Upper lobe of right lung (tissue), 1 donor: ENCODE data around the gene TXNDC5. TPM values are rescaled to one million over a fixed set of nuclear protein-coding genes. Genes with fewer than 3 reads are reported as not detected.

Experiments
- ATAC-seq: fragments of 200-7000 bp; cut with Tn5 transposase; one replicate; pipeline ENCODE4 v1.9.1; 2020; ENCODE audit warnings: mild to moderate bottlenecking, moderate library complexity
- DNase-seq: peaks from one replicate; pipeline ENCODE4 v3.0.0-alpha.2; 2020
- H3K27ac ChIP-seq: fragments of 200-600 bp; one replicate; pipeline ENCODE4 v1.8.0; 2022
- H3K27me3 ChIP-seq: fragments of 200-600 bp; one replicate; pipeline ENCODE4 v1.8.0; 2022; ENCODE audit warnings: mild to moderate bottlenecking
- H3K36me3 ChIP-seq: fragments of 200-600 bp; one replicate; pipeline ENCODE4 v1.8.0; 2022
- H3K4me1 ChIP-seq: fragments of 200-600 bp; one replicate; pipeline ENCODE4 v1.8.0; 2022
- H3K4me3 ChIP-seq: fragments of 200-600 bp; one replicate; pipeline ENCODE4 v1.8.0; 2022; ENCODE audit warnings: mild to moderate bottlenecking
- H3K9me3 ChIP-seq: fragments of 200-600 bp; one replicate; pipeline ENCODE4 v1.8.0; 2022
- intact Hi-C: fragments of 100-400 bp; cut with DNase I; formaldehyde crosslinking; loops from one replicate; pipeline ENCODE4 v1.11.0; 2022
- total RNA-seq: library from RNA; stranded (reverse); fragmentation: NEBNext Ultra II Directional; extraction: Animal tissue kit (Norgen Biotek cat#: 25700); gene quantifications from one replicate; pipeline ENCODE4 v1.2.1, GENCODE V29; 2021
- TF ChIP-seq, protein P1 (sequence below): fragments of 200-600 bp; IDR thresholded peaks from one replicate; pipeline ENCODE4 v1.8.0; 2022; ENCODE audit warnings: antibody characterized with exemption
- donor health status: DM: no; HTN: yes; CAD: no; lungs with severe emphysema.

TXNDC5 gene
- total RNA-seq, 1 donor from 2014 or later, result 107 TPM

DNA sequence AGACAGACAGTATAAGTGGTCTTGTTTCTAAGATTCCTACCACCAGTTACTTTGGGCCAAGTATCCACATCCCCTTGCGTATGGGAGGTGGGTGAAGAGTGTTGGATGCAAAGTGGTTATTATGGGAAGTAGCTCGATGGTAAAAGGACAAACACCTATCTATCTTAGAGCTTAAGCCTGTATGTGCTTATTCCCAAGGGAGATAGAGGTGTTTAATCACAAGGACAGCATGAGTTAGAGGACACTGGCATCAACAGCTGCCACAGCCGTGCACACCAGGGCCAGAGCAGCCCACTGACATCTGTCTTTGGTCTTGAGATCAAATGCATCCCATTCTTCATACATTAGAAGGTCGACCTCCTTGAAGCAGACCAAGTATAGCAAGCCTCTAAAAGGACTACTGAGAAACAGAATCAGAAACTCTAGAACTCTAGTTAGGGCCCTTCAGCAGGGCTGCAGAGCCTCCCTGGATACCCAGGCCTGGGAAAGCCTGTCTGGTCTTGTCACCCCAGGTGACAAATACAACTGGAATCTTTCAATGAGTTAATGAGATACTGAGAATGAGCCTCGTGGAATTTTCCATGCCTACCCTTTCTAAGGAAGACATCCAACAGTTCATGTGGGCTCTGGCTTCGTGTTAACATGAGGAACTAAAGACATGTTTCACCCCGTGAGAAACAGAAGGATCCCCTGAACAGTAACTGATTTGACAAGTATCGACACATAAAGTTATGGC, 28.7 kb downstream of the TXNDC5 start:
- Histone ChIP-seq H3K36me3 (peaks cover 65% of the 10 kb centered on the region), H3K27ac (no peak overlapping the region), H3K4me3 (no peak overlapping the region), H3K9me3 (no peaks in the 10 kb centered on the region), H3K4me1 (no peaks in the 10 kb centered on the region), H3K27me3 (no peaks in the 10 kb centered on the region)
- ATAC-seq, result no peak
- no peak for DNase-seq
- intact Hi-C loops, result no loop called here
- TF ChIP-seq, protein P1, sequence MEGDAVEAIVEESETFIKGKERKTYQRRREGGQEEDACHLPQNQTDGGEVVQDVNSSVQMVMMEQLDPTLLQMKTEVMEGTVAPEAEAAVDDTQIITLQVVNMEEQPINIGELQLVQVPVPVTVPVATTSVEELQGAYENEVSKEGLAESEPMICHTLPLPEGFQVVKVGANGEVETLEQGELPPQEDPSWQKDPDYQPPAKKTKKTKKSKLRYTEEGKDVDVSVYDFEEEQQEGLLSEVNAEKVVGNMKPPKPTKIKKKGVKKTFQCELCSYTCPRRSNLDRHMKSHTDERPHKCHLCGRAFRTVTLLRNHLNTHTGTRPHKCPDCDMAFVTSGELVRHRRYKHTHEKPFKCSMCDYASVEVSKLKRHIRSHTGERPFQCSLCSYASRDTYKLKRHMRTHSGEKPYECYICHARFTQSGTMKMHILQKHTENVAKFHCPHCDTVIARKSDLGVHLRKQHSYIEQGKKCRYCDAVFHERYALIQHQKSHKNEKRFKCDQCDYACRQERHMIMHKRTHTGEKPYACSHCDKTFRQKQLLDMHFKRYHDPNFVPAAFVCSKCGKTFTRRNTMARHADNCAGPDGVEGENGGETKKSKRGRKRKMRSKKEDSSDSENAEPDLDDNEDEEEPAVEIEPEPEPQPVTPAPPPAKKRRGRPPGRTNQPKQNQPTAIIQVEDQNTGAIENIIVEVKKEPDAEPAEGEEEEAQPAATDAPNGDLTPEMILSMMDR, result no peak

DNA sequence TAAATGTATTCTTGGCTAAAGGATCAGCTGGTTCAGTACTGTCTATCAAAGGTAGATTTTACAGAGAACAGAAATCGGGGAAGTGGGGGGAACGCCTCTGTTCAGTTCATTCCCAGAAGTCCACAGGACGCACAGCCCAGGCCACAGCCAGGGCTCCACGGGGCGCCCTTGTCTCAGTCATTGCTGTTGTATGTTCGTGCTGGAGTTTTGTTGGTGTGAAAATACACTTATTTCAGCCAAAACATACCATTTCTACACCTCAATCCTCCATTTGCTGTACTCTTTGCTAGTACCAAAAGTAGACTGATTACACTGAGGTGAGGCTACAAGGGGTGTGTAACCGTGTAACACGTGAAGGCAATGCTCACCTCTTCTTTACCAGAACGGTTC, 29.9 kb downstream of the TXNDC5 start:
- H3K27ac ChIP-seq, result no peak overlapping the region
- no peak for ATAC-seq
- no peaks in the 10 kb centered on the region for H3K9me3 ChIP-seq
- no peak overlapping the region for H3K4me3 ChIP-seq
- DNase-seq, result no peak
- H3K27me3 ChIP-seq, result no peaks in the 10 kb centered on the region
- TF ChIP-seq, protein P1, result no peak
- H3K36me3 ChIP-seq, result peaks cover 53% of the 10 kb centered on the region
- intact Hi-C loops, result no loop called here
- H3K4me1 ChIP-seq, result no peaks in the 10 kb centered on the region

DNA sequence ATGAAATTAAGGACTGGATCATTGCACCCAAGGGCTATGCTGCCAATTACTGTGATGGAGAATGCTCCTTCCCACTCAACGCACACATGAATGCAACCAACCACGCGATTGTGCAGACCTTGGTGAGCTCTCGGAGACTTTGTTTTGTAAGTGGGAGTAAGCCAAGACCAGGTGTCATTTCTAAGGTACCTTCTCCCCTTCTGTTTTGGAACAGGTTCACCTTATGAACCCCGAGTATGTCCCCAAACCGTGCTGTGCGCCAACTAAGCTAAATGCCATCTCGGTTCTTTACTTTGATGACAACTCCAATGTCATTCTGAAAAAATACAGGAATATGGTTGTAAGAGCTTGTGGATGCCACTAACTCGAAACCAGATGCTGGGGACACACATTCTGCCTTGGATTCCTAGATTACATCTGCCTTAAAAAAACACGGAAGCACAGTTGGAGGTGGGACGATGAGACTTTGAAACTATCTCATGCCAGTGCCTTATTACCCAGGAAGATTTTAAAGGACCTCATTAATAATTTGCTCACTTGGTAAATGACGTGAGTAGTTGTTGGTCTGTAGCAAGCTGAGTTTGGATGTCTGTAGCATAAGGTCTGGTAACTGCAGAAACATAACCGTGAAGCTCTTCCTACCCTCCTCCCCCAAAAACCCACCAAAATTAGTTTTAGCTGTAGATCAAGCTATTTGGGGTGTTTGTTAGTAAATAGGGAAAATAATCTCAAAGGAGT, 30.4 kb downstream of the TXNDC5 start:
- no peak overlapping the region for H3K27ac ChIP-seq
- peaks cover 47% of the 10 kb centered on the region for H3K36me3 ChIP-seq
- H3K4me3 ChIP-seq, result no peak overlapping the region
- no peaks in the 10 kb centered on the region for H3K27me3 ChIP-seq
- DNase-seq (no peak), ATAC-seq (no peak)
- H3K4me1 ChIP-seq, result no peaks in the 10 kb centered on the region
- TF ChIP-seq, protein P1, result no peak
- no peaks in the 10 kb centered on the region for H3K9me3 ChIP-seq
- intact Hi-C loops, result no loop called here

DNA sequence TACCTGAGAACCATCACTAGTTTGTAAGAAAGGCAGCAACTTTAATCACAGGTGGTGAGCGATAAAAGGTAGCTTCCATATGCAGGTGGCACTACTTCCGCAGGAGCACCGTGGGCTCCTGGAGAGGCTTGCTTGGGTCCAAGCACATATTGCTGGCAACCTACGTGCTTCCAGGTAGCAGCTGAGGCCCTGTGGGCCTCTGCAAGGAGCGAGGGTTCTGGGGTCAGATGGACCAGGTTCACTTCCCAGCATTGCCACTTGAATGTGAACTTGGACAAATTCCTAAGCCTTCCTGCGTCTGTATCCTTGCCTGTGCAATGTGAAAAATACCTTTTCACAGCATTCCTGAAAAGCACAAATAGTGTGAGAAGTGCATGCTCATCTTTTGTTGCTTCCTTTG, 31.0 kb downstream of the TXNDC5 start:
- ATAC-seq, result no peak
- no peaks in the 10 kb centered on the region for H3K9me3 ChIP-seq
- intact Hi-C loops, result no loop called here

DNA sequence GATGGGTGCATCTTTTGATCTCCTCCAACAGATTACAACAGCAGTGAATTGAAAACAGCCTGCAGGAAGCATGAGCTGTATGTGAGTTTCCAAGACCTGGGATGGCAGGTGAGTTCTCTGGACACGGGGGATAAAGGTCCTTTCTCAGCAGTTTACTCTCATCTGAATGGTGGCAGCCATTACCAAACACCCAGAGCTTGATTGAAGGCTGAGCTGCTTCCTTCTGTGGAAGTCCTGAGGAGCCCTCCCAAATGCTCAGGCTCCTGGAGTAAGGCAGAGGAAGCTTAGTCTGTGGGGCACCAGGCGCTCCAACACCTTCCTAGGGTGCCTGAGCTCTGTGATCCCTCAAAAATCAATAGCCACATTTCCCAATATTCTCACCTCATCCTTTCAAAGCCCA, 31.5 kb downstream of the TXNDC5 start:
- Histone ChIP-seq H3K27me3 (no peaks in the 10 kb centered on the region), H3K9me3 (no peaks in the 10 kb centered on the region), H3K27ac (no peak overlapping the region), H3K36me3 (peaks cover 36% of the 10 kb centered on the region), H3K4me3 (no peak overlapping the region), H3K4me1 (no peaks in the 10 kb centered on the region)
- TF ChIP-seq, protein P1, result no peak
- intact Hi-C loops, result no loop called here
- DNase-seq (no peak), ATAC-seq (no peak)

More for the DNA sequence above, 31.0 kb downstream of the TXNDC5 start:
- H3K27ac ChIP-seq, result no peak overlapping the region
- H3K36me3 ChIP-seq, result peaks cover 41% of the 10 kb centered on the region
- H3K27me3 ChIP-seq, result no peaks in the 10 kb centered on the region
- no peak for DNase-seq
- no peaks in the 10 kb centered on the region for H3K4me1 ChIP-seq
- H3K4me3 ChIP-seq, result no peak overlapping the region
- TF ChIP-seq, protein P1, result no peak
